NCI-H1092 (cell line): ENCODE results near the gene ITGA11.

Experiments used
- DNase-seq: peaks from one replicate; lab custom pipeline; 2025; lab: John Stamatoyannopoulos, UW

Gene ITGA11

GRCh38 chr15:68445351-68445750, 13.4 kb upstream of the ITGA11 start:
- no peak for DNase-seq

- no peak for DNase-seq
Observed at GRCh38 chr15:68444336-68444735, 12.4 kb upstream of the ITGA11 start.

- DNase-seq, result no peak
Observed at GRCh38 chr15:68442903-68443302, 10.9 kb upstream of the ITGA11 start.

GRCh38 chr15:68442041-68442440, 10.1 kb upstream of the ITGA11 start:
- no peak for DNase-seq

- no peak for DNase-seq
Observed at GRCh38 chr15:68441045-68441743, 9.2 kb upstream of the ITGA11 start.

GRCh38 chr15:68440136-68440535, 8.2 kb upstream of the ITGA11 start:
- no peak for DNase-seq

- DNase-seq, result no peak
Observed at GRCh38 chr15:68439506-68439905, 7.5 kb upstream of the ITGA11 start.

GRCh38 chr15:68436680-68437079, 4.7 kb upstream of the ITGA11 start:
- no peak for DNase-seq

GRCh38 chr15:68435966-68436365, 4.0 kb upstream of the ITGA11 start:
- no peak for DNase-seq

GRCh38 chr15:68434021-68434420, 2.1 kb upstream of the ITGA11 start:
- no peak for DNase-seq

- no peak for DNase-seq
Observed at GRCh38 chr15:68433551-68433950, 1.6 kb upstream of the ITGA11 start.

GRCh38 chr15:68432441-68433064, 590 bp upstream of the ITGA11 start:
- DNase-seq, result no peak

- DNase-seq, result no peak
Observed at GRCh38 chr15:68431037-68431791, 749 bp downstream of the ITGA11 start.

- DNase-seq, result no peak
Observed at GRCh38 chr15:68430471-68431036, 1.4 kb downstream of the ITGA11 start.

GRCh38 chr15:68429691-68430470, 2.1 kb downstream of the ITGA11 start:
- DNase-seq, result no peak

GRCh38 chr15:68428431-68428940, 3.5 kb downstream of the ITGA11 start:
- DNase-seq, result no peak

- no peak for DNase-seq
Observed at GRCh38 chr15:68427963-68428362, 4.0 kb downstream of the ITGA11 start.

GRCh38 chr15:68427366-68427765, 4.6 kb downstream of the ITGA11 start:
- DNase-seq, result no peak

GRCh38 chr15:68426116-68426515, 5.8 kb downstream of the ITGA11 start:
- DNase-seq, result no peak

- DNase-seq, result no peak
Observed at GRCh38 chr15:68425428-68426060, 6.4 kb downstream of the ITGA11 start.

GRCh38 chr15:68424754-68425390, 7.1 kb downstream of the ITGA11 start:
- no peak for DNase-seq
